Colonic mucosa (tissue), 4 donors: ENCODE data around the gene IRF3. TPM values are rescaled to one million over a fixed set of nuclear protein-coding genes. Genes with fewer than 3 reads are reported as not detected.

ENCODE experiments used
- DNase-seq: peaks from one replicate; pipeline ENCODE4 v3.0.0-alpha.2; 2020
- H3K27ac ChIP-seq: fragments of 200-600 bp; one replicate; pipeline ENCODE4 v1.8.0; 2021
- H3K27me3 ChIP-seq: fragments of 200-600 bp; one replicate; pipeline ENCODE4 v1.8.0; 2021
- H3K36me3 ChIP-seq: fragments of 200-600 bp; one replicate; pipeline ENCODE4 v1.8.0; 2021
- H3K4me1 ChIP-seq: fragments of 200-600 bp; one replicate; pipeline ENCODE4 v1.8.0; 2021; ENCODE audit warnings: mild to moderate bottlenecking
- H3K4me3 ChIP-seq: fragments of 200-600 bp; one replicate; pipeline ENCODE4 v1.8.0; 2021
- H3K9ac ChIP-seq, 2 donors: one replicate each; pipeline ENCODE4 v1.7.0; 2013; ENCODE audit warnings: control low read depth in 2 of 2, low read depth in 2 of 2, low read length in 2 of 2
- H3K9me3 ChIP-seq: fragments of 200-600 bp; one replicate; pipeline ENCODE4 v1.8.0; 2021
- intact Hi-C: fragments of 100-400 bp; cut with DNase I; formaldehyde crosslinking; loops from one replicate; pipeline ENCODE4 v1.14.1; 2022
- total RNA-seq, 2 donors: library from RNA; stranded (reverse); fragmentation: NEBNext Ultra II Directional in 1 of 2; extraction: Animal tissue kit (Norgen Biotek cat#: 25700) in 1 of 2; gene quantifications; one replicate each; pipeline ENCODE4 v1.2.1, GENCODE V29; 2021
- TF ChIP-seq, protein P1 (sequence below): fragments of 200-600 bp; IDR thresholded peaks from one replicate; pipeline ENCODE4 v1.8.0; 2022; ENCODE audit warnings: antibody characterized with exemption, mild to moderate bottlenecking
- donor health status: healthy.
- donor health status: DM: no; HTN: no; CAD: no.
- donor health status: DM: no; HTN: no; CAD: no.

The IRF3 gene
- total RNA-seq, 2 donors from 2014 or later = 62.9 to 190 TPM

DNA sequence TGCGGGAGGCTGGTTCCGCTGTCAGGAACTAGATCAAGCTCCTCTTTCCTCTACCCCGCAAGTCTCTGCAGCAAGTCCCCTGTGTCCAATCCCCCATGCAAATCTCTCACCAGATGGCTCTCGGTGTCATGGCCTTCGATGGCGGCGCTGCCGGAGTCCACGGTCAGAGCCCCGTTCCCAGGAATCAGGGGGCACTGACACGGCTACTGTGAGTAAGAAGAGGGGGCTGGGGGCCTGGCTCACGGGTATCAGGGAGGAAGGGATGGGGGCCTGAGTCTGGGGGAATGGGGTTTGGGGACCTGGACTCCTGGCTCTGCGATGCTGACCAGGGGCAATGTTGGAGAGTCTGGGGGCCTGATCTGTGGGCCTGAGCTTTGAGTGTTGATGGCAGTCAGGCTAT, 19.7 kb downstream of the IRF3 start:
- Histone ChIP-seq H3K27me3 (no peaks in the 10 kb centered on the region), H3K27ac (no peak overlapping the region), H3K9me3 (no peaks in the 10 kb centered on the region), H3K36me3 (no peaks in the 10 kb centered on the region), H3K4me1 (peaks cover 6% of the 10 kb centered on the region), H3K9ac (no peak overlapping the region), H3K4me3 (no peak overlapping the region)
- TF ChIP-seq, protein P1, sequence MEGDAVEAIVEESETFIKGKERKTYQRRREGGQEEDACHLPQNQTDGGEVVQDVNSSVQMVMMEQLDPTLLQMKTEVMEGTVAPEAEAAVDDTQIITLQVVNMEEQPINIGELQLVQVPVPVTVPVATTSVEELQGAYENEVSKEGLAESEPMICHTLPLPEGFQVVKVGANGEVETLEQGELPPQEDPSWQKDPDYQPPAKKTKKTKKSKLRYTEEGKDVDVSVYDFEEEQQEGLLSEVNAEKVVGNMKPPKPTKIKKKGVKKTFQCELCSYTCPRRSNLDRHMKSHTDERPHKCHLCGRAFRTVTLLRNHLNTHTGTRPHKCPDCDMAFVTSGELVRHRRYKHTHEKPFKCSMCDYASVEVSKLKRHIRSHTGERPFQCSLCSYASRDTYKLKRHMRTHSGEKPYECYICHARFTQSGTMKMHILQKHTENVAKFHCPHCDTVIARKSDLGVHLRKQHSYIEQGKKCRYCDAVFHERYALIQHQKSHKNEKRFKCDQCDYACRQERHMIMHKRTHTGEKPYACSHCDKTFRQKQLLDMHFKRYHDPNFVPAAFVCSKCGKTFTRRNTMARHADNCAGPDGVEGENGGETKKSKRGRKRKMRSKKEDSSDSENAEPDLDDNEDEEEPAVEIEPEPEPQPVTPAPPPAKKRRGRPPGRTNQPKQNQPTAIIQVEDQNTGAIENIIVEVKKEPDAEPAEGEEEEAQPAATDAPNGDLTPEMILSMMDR = no peak
- DNase-seq = no peak
- intact Hi-C loops = no loop called here

DNA sequence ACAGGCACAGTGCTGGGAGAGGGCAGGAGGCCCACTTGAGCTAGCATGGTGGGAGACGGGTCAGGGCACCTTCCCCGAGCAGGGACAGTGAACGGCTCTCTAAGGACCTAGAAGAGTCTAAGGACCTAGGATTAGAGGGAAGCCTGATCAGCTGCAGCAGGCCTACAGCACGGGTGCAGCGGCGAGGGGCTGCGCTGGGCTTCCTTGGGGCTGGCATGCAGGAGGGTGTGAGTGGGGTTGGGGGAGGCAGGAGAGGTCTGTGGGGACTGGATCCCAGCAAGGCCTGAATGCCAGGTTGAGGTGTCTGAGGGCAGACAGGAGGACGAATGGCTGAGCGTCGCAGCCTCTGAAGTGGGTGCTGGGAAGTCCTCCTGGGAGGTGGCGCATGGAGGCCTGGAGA, 20.1 kb downstream of the IRF3 start:
- H3K9ac ChIP-seq = no peak overlapping the region
- no peak overlapping the region for H3K4me3 ChIP-seq
- TF ChIP-seq, protein P1 = no peak
- no peak overlapping the region for H3K27ac ChIP-seq
- no peaks in the 10 kb centered on the region for H3K27me3 ChIP-seq
- intact Hi-C loops = no loop called here
- H3K4me1 ChIP-seq = peaks cover 6% of the 10 kb centered on the region
- no peaks in the 10 kb centered on the region for H3K9me3 ChIP-seq
- H3K36me3 ChIP-seq = no peaks in the 10 kb centered on the region
- no peak for DNase-seq

DNA sequence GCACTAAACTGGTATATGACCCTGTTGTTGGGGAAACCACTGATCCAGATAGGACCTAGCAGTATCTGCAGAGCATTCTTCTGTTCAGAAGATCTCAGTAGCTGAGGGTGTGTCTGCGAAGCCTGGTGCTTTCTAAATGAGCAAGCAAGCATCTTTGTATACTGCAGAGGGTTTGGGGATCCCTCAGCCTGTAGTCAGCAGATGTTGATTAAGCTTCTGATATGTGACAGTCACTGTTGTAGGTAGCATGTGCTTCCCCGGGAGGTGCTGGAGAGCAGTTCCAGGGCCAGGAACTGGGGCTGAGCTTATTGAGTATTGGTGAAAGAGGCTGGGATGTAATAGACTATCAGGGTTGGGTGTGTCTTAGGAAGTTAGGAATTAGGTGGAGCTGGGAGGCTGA, 22.2 kb downstream of the IRF3 start:
- Histone ChIP-seq H3K27ac (no peak overlapping the region), H3K4me3 (no peak overlapping the region), H3K4me1 (peaks cover 6% of the 10 kb centered on the region), H3K27me3 (no peaks in the 10 kb centered on the region), H3K9me3 (no peaks in the 10 kb centered on the region), H3K9ac (peak overlapping the region; percentile 13 to 39), H3K36me3 (no peaks in the 10 kb centered on the region)
- intact Hi-C loops = no loop called here
- DNase-seq = no peak
- TF ChIP-seq, protein P1 = no peak

DNA sequence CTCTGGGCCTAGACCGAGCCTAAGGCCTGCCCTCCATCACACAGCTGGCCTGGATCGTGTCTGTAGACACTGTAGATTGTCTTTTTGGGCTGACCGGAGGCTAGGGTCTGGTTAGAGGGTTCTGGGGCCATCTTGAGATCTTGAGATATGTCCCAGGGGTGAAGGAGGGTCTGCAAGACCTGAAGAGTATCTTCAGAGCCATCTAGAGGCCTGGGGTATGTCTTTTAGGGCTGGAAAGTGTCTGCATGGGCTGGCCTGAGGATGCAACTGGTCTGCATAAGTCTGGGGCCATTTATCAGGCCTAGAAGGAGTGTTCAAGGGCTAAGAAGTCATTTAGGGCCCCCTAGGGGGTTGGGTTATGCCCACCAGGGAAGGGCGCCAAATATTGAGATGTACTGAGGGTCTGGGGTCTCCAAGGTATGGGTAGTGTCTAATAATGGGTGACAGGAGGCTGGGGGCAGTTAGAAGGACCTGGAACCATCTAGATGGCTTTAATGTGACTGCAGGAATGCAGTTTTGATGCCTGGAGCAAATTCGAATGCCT, 23.1 kb downstream of the IRF3 start:
- H3K4me1 ChIP-seq = peaks cover 6% of the 10 kb centered on the region
- intact Hi-C loops = no loop called here
- DNase-seq = peak; percentile 35
- peak overlapping the region; percentile 84 to 100 for H3K9ac ChIP-seq
- H3K36me3 ChIP-seq = no peaks in the 10 kb centered on the region
- no peaks in the 10 kb centered on the region for H3K27me3 ChIP-seq
- no peaks in the 10 kb centered on the region for H3K9me3 ChIP-seq
- peak overlapping the region; percentile 96 for H3K4me3 ChIP-seq
- TF ChIP-seq, protein P1 = no peak
- peak overlapping the region; percentile 99 for H3K27ac ChIP-seq

DNA sequence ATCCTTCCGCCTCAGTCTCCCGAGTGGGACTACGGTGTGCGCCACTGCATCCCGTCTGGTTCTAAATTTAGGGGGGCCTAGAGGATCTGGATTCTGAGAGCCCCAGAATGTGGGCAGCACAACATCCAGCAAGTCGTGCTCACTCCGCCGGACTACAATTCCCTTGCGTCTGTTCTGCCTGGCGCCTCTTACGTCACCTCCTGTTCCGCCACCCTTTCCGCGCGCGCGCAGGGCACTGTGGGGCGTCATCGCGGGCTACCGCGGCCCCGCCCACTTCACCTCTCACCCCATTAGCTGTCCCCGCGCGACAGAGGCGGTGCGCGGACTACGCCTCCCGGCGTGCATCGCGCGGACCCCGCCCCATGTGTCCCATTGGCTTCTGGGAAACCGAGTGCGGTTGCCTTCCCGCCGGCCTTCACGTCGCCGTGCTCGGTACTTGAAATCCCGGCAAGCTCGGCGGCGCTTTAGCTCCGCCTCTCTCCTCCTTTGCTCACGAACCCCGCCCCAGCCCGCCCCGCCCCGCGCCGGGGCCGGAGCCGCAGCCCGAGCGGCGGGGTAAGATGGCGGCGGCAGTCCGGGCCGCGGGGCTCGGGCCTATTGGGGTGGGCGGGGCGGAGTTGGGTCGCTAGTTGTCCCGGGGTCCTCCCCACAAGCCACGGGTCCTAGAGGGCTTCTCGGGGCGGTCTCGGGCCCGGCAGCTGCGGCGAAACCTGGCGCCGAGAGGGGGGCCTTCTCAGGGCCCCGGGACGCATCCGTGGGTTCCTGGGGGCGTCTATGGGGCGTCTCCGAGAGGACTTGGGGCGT, 23.8 kb downstream of the IRF3 start, which contains the start of gene SCAF1:
Gene SCAF1, plus strand, starts transcription at position 522 of the 804 bp plus-strand sequence. CDS start 2,818 bp downstream, outside the sequence.
- TF ChIP-seq, protein P1 = no peak
- Histone ChIP-seq H3K36me3 (no peaks in the 10 kb centered on the region), H3K4me3 (peak within 1 kb of the TSS; percentile 96), H3K4me1 (peaks cover 6% of the 10 kb centered on the region), H3K27me3 (no peaks in the 10 kb centered on the region), H3K9ac (peak within 1 kb of the TSS; percentile 99 to 100), H3K9me3 (no peaks in the 10 kb centered on the region), H3K27ac (peak within 1 kb of the TSS; percentile 99)
- DNase-seq = peak; percentile 99
- intact Hi-C loops = no loop called here
